RCC 7860 (cell line): Measurements from ENCODE around the gene TLR3.
A peak's percentile ranks its signal among the peaks of the same experiment; 100 is the strongest.

Source experiments
- DNase-seq: peaks from one replicate; pipeline ENCODE4 v3.0.0-alpha.2; 2015; ENCODE audit warnings: low spot score
- FAIRE-seq: peaks from 2 replicates; lab custom pipeline; 2012; peaks lifted over from hg19 to GRCh38; lab: Jason Lieb, UNC

TLR3 gene

GRCh38 chr4:186104114-186104889 lies 35.3 kb downstream of the TLR3 start, which contains the start of gene FAM149A:
Gene FAM149A (plus strand): TSS chr4:186104704.
- FAIRE-seq = no peak
- DNase-seq = no peak

GRCh38 chr4:186104890-186105646 lies 36.1 kb downstream of the TLR3 start:
- DNase-seq = no peak
- FAIRE-seq = no peak

GRCh38 chr4:186105647-186106321 lies 36.8 kb downstream of the TLR3 start:
- DNase-seq (peak; percentile 66), FAIRE-seq (peak; percentile 72)

GRCh38 chr4:186107947-186108346 lies 39.0 kb downstream of the TLR3 start:
- DNase-seq (no peak), FAIRE-seq (no peak)

GRCh38 chr4:186108391-186108790 lies 39.4 kb downstream of the TLR3 start:
- FAIRE-seq = no peak
- DNase-seq = no peak

DNA sequence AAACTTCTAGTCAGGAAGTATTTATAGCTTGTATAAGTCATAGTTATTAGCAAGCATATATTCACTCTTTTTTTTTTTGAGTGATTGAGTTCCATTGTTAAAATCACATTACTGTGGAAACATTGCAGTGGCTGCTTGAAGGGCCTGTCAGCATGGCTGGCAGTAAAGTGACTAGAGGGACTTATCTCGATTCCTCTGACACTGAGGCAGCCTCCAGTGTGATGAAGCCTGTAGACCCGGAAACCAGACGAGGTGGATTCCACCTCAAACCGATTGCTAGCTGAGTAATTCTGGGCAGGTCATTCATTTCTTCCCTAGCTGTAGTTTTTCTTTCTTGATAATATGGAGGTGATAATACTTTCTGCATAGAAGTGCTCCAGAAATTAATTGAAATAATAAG lies 40.3 kb downstream of the TLR3 start:
- FAIRE-seq (no peak), DNase-seq (no peak)

DNA sequence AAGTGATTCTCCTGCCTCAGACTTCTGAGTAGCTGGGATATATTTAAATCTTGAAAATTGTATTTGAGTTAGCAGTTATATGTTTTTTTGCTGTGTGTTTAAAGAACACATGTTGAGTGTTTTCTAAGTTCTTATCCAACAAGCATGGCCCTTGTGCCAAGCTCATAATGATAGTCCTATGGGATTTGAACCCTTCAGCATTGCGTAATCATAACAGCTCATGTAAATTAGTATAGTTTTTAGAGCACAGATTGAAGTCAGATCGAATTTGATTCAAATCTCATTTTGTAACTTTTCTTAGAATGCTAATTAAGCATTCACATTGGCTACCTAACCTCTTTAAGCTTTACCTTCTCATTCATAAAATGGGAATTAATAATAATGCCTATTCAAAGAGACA lies 47.7 kb downstream of the TLR3 start:
- no peak for DNase-seq
- no peak for FAIRE-seq

- no peak for FAIRE-seq
- no peak for DNase-seq
Measured at GRCh38 chr4:186118582-186118981, 49.6 kb downstream of the TLR3 start.

DNA sequence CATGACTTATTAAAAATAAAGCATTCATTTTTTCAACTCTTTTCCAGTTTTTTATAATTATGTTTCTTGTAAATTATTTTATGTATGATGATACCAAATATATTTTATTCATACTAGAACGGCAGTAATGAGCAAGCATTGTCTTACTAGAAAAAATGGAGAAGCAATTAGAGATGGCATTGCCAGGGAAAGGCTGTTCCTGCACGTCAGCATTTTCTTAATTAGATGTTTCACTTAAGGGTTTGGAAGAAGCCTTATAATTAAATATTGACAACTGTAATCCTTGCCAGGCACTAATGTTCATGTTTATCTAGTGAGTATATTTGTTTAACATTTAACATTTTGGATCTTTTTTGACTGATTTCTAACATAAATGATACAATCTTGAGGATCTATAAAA lies 52.1 kb downstream of the TLR3 start:
- no peak for DNase-seq
- FAIRE-seq = no peak

GRCh38 chr4:186128842-186129241 lies 59.9 kb downstream of the TLR3 start:
- FAIRE-seq (no peak), DNase-seq (no peak)

DNA sequence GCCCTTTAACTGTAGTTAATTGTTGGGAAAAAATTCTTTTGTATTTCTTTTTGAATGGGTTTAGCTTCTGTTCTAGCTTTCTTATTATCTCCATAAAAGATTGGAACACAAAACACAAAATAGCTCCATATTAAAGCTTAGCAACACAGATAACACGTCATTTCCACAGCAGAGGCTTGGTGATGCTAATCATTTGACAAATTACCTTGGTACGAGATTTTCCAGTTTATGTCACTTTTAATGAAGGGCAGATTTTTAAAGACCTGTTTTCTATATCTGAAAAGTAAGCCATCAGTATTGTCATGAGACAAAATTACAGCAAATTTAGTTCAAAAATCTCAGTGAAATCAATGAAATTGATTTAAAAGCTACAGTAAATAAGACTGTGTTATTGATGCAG lies 63.0 kb downstream of the TLR3 start:
- DNase-seq = no peak
- no peak for FAIRE-seq

DNA sequence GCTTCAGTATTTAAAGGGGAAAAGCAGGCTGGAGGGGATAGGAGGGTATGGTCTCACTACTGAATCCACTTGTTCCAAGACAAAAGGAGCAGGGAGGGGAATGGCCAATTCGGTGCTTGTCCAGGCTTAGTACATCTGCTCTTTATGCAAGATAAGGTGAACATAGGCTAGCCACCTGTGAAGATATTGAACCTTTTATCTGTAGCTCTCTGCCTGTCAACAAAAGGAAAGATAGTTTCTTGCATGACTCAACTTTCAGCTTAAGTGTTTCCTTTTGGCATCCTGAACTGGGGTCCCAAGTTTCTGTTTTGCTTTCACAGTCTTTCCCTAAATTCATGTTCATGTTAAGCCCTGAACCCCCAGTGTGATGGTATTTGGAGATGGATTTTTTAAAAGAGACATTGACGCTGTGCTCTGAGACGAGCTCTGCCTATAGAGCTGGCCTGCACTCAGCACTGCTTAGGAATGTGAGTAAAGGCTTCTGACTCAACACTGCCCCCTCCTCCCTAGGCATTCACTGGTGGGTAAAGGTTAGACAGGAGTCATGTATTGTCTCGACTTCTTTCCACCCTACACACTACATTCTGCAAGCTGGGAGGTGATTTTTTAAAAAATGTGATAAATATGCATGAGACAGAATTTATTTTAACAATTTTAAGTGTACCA lies 63.8 kb downstream of the TLR3 start:
- DNase-seq = no peak
- FAIRE-seq = no peak

GRCh38 chr4:186134257-186134656 lies 65.3 kb downstream of the TLR3 start:
- no peak for DNase-seq
- FAIRE-seq = no peak

GRCh38 chr4:186134861-186135260 lies 65.9 kb downstream of the TLR3 start:
- FAIRE-seq (no peak), DNase-seq (no peak)

- DNase-seq (no peak), FAIRE-seq (peak; percentile 45)
Measured at GRCh38 chr4:186137196-186137794, 68.3 kb downstream of the TLR3 start.
